Neutrophil (primary cell): ENCODE results near the gene ANGPT4.

ENCODE experiments used
- H3K27ac ChIP-seq: fragments of 200-600 bp; sonication (generic); 2 replicates; pipeline ENCODE4 v1.5.1; 2016; ENCODE audit warnings: mild to moderate bottlenecking, moderate library complexity
- H3K27me3 ChIP-seq: fragments of 200-600 bp; sonication (generic); 2 replicates; pipeline ENCODE4 v1.6.0; 2016; ENCODE audit warnings: mild to moderate bottlenecking
- H3K36me3 ChIP-seq: fragments of 200-600 bp; sonication (generic); 2 replicates; pipeline ENCODE4 v1.5.1; 2017
- H3K4me1 ChIP-seq, 2 experiments: fragments of 200-600 bp in 1 of 2; sonication (generic) in 1 of 2; 1 replicate in 1 of 2; 2 replicates in 1 of 2; pipeline versions ENCODE4 v1.5.1 to v1.6.1; 2013 to 2016; ENCODE audit warnings: low read depth in 1 of 2, low read length in 1 of 2, mild to moderate bottlenecking in 1 of 2, moderate library complexity in 1 of 2; ENCODE audit not compliant: control insufficient read depth in 1 of 2, insufficient read depth in 1 of 2
- H3K4me3 ChIP-seq, 2 experiments: fragments of 200-600 bp in 1 of 2; sonication (generic) in 1 of 2; 1 replicate in 1 of 2; 2 replicates in 1 of 2; pipeline ENCODE4 v1.5.1; 2013 to 2016; ENCODE audit warnings: low read depth in 1 of 2, low read length in 1 of 2, mild to moderate bottlenecking in 1 of 2, moderate library complexity in 1 of 2
- H3K9me3 ChIP-seq: fragments of 200-600 bp; sonication (generic); 2 replicates; pipeline ENCODE4 v1.5.1; 2016
- CTCF ChIP-seq: fragments of 200-600 bp; sonication (generic); IDR thresholded peaks from 2 replicates; pipeline ENCODE4 v1.5.1; 2016; ENCODE audit warnings: antibody characterized with exemption

Gene ANGPT4

GRCh38 chr20:822651-823573 lies 93.2 kb downstream of the ANGPT4 start:
- no peaks in the 10 kb centered on the region for H3K4me1 ChIP-seq
- H3K4me3 ChIP-seq: no peak overlapping the region
- TF ChIP-seq CTCF: no peak
- no peaks in the 10 kb centered on the region for H3K9me3 ChIP-seq
- no peaks in the 10 kb centered on the region for H3K27me3 ChIP-seq
- H3K36me3 ChIP-seq: no peaks in the 10 kb centered on the region
- H3K27ac ChIP-seq: no peak overlapping the region

- H3K27me3 ChIP-seq: no peaks in the 10 kb centered on the region
- TF ChIP-seq CTCF: no peak
- no peak overlapping the region for H3K4me3 ChIP-seq
- H3K9me3 ChIP-seq: no peaks in the 10 kb centered on the region
- H3K36me3 ChIP-seq: no peaks in the 10 kb centered on the region
- H3K27ac ChIP-seq: no peak overlapping the region
- no peaks in the 10 kb centered on the region for H3K4me1 ChIP-seq
Observed at GRCh38 chr20:821731-822065, 94.4 kb downstream of the ANGPT4 start.

- no peaks in the 10 kb centered on the region for H3K36me3 ChIP-seq
- no peaks in the 10 kb centered on the region for H3K4me1 ChIP-seq
- TF ChIP-seq CTCF: no peak
- no peaks in the 10 kb centered on the region for H3K9me3 ChIP-seq
- H3K4me3 ChIP-seq: no peak overlapping the region
- H3K27ac ChIP-seq: no peak overlapping the region
- H3K27me3 ChIP-seq: no peaks in the 10 kb centered on the region
Observed at GRCh38 chr20:821046-821730, 94.9 kb downstream of the ANGPT4 start.

- TF ChIP-seq CTCF: no peak
- Histone ChIP-seq H3K36me3 (no peaks in the 10 kb centered on the region), H3K9me3 (no peaks in the 10 kb centered on the region), H3K27ac (no peak overlapping the region), H3K4me1 (no peaks in the 10 kb centered on the region), H3K4me3 (no peak overlapping the region), H3K27me3 (no peaks in the 10 kb centered on the region)
Observed at GRCh38 chr20:820323-820953, 95.7 kb downstream of the ANGPT4 start.
